Tibial nerve (tissue), 4 donors: ENCODE measurements around the gene MPND. TPM values are rescaled to one million over a fixed set of nuclear protein-coding genes. Genes with fewer than 3 reads are reported as not detected.

Experiments
- DNase-seq, 2 donors: peaks; one replicate each; pipeline ENCODE4 v3.0.0-alpha.2; 2019; ENCODE audit warnings: low spot score in 2 of 2
- H3K27ac ChIP-seq, 4 donors: fragments of 200-600 bp; sonication (generic) in 3 of 4; one replicate each; pipeline ENCODE4 v1.5.1; 2017 to 2019; ENCODE audit warnings: mild to moderate bottlenecking in 1 of 4
- H3K27me3 ChIP-seq, 2 donors: fragments of 200-600 bp; sonication (generic) in 1 of 2; one replicate each; pipeline versions ENCODE4 v1.5.1 to v1.6.0; 2017 to 2019
- H3K36me3 ChIP-seq, 3 donors: fragments of 200-600 bp; sonication (generic); one replicate each; pipeline ENCODE4 v1.5.1; 2018 to 2019
- H3K4me1 ChIP-seq, 4 donors: fragments of 200-600 bp; sonication (generic) in 3 of 4; one replicate each; pipeline ENCODE4 v1.5.1; 2017 to 2019
- H3K4me3 ChIP-seq, 4 donors: fragments of 200-600 bp; sonication (generic) in 3 of 4; one replicate each; pipeline ENCODE4 v1.5.1; 2017 to 2019; ENCODE audit warnings: mild to moderate bottlenecking in 1 of 4, moderate library complexity in 1 of 4
- H3K9me3 ChIP-seq, 4 donors: fragments of 200-600 bp; sonication (generic) in 3 of 4; one replicate each; pipeline ENCODE4 v1.5.1; 2017 to 2019
- EP300 ChIP-seq, 2 donors: sonication (generic); formaldehyde crosslinking; IDR thresholded peaks; one replicate each; pipeline ENCODE4 v1.6.1; 2017; ENCODE audit warnings: antibody characterized with exemption in 2 of 2, mild to moderate bottlenecking in 1 of 2
- POLR2A ChIP-seq, 2 donors: fragments of 450-650 bp; IDR thresholded peaks; one replicate each; pipeline ENCODE4 v1.6.1; 2017; ENCODE audit warnings: antibody characterized with exemption in 2 of 2, mild to moderate bottlenecking in 2 of 2, moderate library complexity in 2 of 2
- WGBS, 2 donors: methylation state at CpG; one replicate each; pipeline ENCODE4 v1.1.5; 2018; 5-methylcytosine and 5-hydroxymethylcytosine counted together
- total RNA-seq, 4 donors: library from RNA; depleted of rRNA; stranded (reverse); fragments of >200 nt; gene quantifications; one replicate each; pipeline ENCODE4 v1.1.0, GENCODE V29; 2016
- TF ChIP-seq, protein P1 (sequence below), 5 experiments: fragments of 200-600 bp in 3 of 5; fragments of 450-650 bp in 2 of 5; sonication (generic) in 3 of 5; IDR thresholded peaks; one replicate each; pipeline ENCODE4 v1.5.1; 2016 to 2019; ENCODE audit warnings: antibody characterized with exemption in 5 of 5, mild to moderate bottlenecking in 3 of 5, moderate library complexity in 2 of 5

MPND gene
- total RNA-seq, 4 donors from 2014 or later, result 2.2 to 13.2 (median 6.6) TPM

DNA sequence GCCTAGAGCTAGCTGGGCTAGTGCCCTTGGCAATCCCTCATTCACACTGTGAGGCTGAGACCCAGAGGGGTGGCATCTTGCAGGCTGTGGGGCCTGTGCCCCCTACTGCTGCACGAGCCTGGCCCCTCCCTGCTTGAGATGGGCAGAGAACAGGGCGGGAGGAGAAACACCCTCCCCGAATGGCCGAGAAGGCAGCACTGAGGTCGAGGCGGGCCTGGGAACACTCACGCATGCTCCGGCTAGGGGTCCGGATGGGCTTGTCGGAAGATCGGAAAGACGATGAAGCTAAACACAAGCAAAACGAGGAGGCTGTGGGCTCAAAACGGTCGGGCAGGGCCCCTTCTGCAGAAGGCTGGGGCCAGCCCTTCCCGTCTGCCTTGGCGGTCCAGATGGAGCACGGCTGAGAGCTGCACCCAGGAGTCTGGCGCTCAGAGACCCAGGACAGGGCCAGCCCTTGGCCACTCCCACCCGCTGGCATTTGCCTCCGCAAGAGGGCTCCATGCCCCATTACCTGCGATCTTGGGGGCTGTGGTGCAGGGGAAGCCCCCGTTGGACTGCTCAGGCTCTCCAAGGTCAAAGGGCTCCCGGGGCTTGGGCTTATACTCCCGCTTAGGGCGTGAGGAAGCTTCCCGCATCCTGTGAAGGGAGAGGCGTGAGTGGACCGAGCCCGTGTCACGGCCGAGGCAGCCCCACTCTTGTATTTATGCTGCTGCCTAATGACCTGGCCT lies 18.9 kb downstream of the MPND start:
- TF ChIP-seq EP300 (IDR thresholded peaks at IDR 0.05) (no peak), POLR2A (IDR thresholded peaks at IDR 0.05) (no peak)
- TF ChIP-seq, protein P1, sequence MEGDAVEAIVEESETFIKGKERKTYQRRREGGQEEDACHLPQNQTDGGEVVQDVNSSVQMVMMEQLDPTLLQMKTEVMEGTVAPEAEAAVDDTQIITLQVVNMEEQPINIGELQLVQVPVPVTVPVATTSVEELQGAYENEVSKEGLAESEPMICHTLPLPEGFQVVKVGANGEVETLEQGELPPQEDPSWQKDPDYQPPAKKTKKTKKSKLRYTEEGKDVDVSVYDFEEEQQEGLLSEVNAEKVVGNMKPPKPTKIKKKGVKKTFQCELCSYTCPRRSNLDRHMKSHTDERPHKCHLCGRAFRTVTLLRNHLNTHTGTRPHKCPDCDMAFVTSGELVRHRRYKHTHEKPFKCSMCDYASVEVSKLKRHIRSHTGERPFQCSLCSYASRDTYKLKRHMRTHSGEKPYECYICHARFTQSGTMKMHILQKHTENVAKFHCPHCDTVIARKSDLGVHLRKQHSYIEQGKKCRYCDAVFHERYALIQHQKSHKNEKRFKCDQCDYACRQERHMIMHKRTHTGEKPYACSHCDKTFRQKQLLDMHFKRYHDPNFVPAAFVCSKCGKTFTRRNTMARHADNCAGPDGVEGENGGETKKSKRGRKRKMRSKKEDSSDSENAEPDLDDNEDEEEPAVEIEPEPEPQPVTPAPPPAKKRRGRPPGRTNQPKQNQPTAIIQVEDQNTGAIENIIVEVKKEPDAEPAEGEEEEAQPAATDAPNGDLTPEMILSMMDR (IDR thresholded peaks at IDR 0.05), result no peak
- no peak for DNase-seq
- Histone ChIP-seq H3K27ac (no peak overlapping the region), H3K36me3 (peaks cover 5 to 95% (median 24%) of the 10 kb centered on the region in 3 donors), H3K4me1 (peaks cover 0 to 28% (median 2%) of the 10 kb centered on the region in 4 donors), H3K9me3 (no peaks in the 10 kb centered on the region), H3K27me3 (no peaks in the 10 kb centered on the region), H3K4me3 (no peak overlapping the region)
- WGBS, 2 donors, result 75 to 84% methylated on average over 22 to 32 of the region's 32 CpGs

DNA sequence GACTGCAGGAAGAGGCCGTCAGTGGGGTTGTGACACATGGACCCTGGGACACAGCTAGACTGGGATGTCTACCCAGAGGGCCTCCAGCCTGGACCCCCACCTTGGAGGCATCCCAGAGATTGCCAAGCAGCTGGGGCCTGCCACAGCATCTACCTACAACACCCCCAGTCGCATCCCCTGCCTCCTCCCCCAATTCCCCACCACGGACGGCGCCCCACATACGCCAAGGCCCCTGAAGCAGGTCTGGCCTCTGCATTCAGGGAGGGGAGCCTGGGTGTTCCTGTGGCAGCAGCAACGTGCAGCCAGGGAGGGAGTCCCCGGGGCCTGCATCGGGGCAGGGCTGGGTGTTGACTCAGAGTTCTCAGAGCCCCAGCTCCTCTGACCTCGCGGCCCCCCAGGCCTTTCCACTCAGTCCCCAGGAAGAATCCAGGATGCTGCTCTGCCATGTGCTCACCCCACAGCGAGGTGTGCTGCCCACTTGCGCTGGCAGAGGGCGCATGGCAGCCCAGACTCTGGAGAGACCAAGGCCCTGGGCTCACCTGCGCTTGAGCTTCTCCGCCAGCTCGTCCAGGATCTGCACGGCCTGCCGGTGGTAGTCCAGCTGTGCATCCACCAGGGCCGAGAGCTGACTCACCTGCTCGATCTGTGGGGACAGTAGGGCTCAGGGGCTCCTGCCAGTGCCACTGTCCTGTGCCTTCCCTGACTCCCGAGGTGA lies 19.6 kb downstream of the MPND start:
- H3K9me3 ChIP-seq, result no peaks in the 10 kb centered on the region
- peak overlapping the region in 1 of 4 donors; percentile 38 for H3K27ac ChIP-seq
- H3K4me1 ChIP-seq, result peaks cover 0 to 31% (median 8%) of the 10 kb centered on the region in 4 donors
- H3K36me3 ChIP-seq, result peaks cover 5 to 88% (median 24%) of the 10 kb centered on the region in 3 donors
- WGBS, 2 donors, result 76 to 77% methylated on average over 12 to 18 of the region's 22 CpGs
- no peaks in the 10 kb centered on the region for H3K27me3 ChIP-seq
- no peak for DNase-seq
- no peak overlapping the region for H3K4me3 ChIP-seq
- TF ChIP-seq POLR2A (IDR thresholded peaks at IDR 0.05) (no peak), EP300 (IDR thresholded peaks at IDR 0.05) (no peak)
- TF ChIP-seq, protein P1 (IDR thresholded peaks at IDR 0.05), result no peak

DNA sequence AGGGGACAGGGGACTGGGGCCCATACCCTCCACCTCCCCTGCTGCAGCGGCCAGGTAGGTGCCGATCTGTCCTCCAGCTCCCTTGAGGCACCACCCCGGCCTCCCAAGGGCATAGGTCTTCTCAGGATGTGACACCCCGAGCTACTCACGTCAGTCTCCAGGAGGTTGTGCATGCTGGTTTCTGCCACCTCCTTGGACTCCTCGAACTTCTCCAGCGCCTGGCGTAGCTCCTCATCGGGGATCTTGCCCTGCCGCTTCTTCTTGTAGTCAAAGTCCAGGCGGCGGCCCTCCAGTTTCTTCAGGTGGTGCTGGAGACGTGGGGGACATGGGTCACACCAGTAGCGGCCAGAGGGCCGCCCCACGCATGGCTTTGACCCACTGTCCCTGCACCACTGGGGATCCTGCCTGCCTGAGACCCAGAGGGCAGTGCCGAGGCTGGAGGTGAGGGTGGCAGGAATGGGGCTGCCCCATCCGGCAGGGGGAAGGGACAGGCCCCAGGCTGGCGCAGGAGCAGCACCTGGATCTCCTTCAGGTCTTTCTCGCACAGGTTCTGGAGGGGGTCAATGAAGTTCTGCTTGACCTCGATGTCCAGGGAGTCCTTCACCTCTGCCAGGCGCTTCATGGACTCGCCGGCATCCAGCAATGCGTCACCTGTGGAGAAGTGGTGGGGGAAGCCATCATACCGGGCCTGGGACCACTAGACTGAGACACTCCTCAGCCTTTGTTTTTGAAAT lies 20.4 kb downstream of the MPND start:
- TF ChIP-seq POLR2A (IDR thresholded peaks at IDR 0.05) (no peak), EP300 (IDR thresholded peaks at IDR 0.05) (no peak)
- TF ChIP-seq, protein P1 (IDR thresholded peaks at IDR 0.05), result no peak
- 89% methylated on average over 21 to 26 of the region's 26 CpGs for WGBS, 2 donors
- Histone ChIP-seq H3K9me3 (no peaks in the 10 kb centered on the region), H3K4me3 (no peak overlapping the region), H3K36me3 (peaks cover 5 to 80% (median 24%) of the 10 kb centered on the region in 3 donors), H3K27ac (peak overlapping the region in 1 of 4 donors; percentile 38), H3K4me1 (peaks cover 0 to 38% (median 15%) of the 10 kb centered on the region in 4 donors), H3K27me3 (no peaks in the 10 kb centered on the region)
- DNase-seq, result no peak

DNA sequence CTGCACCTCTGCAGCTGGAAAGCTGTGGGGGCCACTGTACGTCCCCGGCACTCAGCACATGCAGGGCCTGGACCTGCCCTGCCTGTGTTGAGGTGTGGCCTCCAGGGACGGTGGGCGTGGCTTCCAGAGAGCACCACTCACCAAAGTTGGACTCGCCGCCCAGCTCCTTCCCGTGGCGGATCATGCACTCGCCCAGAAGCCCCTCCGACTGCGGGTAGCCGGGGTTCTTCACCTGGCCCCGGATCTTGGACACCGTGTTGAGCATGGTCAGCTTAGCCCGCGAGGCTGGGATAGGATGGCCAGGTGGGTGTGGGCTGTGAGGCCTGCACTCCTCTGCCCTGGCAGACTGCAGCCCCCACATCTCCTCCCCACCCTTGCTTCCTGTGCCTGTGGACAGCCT lies 22.0 kb downstream of the MPND start:
- no peaks in the 10 kb centered on the region for H3K9me3 ChIP-seq
- peak overlapping the region in 1 of 4 donors; percentile 56 for H3K27ac ChIP-seq
- peaks cover 5 to 64% (median 24%) of the 10 kb centered on the region in 3 donors for H3K36me3 ChIP-seq
- H3K27me3 ChIP-seq, result no peaks in the 10 kb centered on the region
- no peak for DNase-seq
- TF ChIP-seq EP300 (IDR thresholded peaks at IDR 0.05) (no peak), POLR2A (IDR thresholded peaks at IDR 0.05) (no peak)
- TF ChIP-seq, protein P1 (IDR thresholded peaks at IDR 0.05), result no peak
- no peak overlapping the region for H3K4me3 ChIP-seq
- WGBS, 2 donors, result 91 to 92% methylated on average over 3 to 11 of the region's 16 CpGs
- H3K4me1 ChIP-seq, result peaks cover 0 to 45% (median 31%) of the 10 kb centered on the region in 4 donors
